Measurements from ENCODE around the gene ESRRG. TPM values are rescaled to one million over a fixed set of nuclear protein-coding genes. Genes with fewer than 3 reads are reported as not detected.

Gene ESRRG
- total and polyA plus RNA-seq, 2 experiments from 2014 or later, result 1.2 to 1.7 TPM

- TF ChIP-seq ETS1 (IDR thresholded peaks at IDR 0.05) (no peak), REST (IDR thresholded peaks at IDR 0.05; ENCODE audit: unreplicated experiment) (no peak), EZH2phosphoT487 (IDR thresholded peaks at IDR 0.05; ENCODE audit: unreplicated experiment) (no peak), ZNF331 (CRISPR knock-in tag; IDR thresholded peaks at IDR 0.05; ENCODE audit: low read depth) (no peak), EZH2 (IDR thresholded peaks at IDR 0.05; ENCODE audit: low read depth, unreplicated experiment) (no peak), CTCF (conservative IDR thresholded peaks at IDR 0.05; ENCODE audit: low read depth in 2 of 2) (no peak), STAT1 (IDR thresholded peaks at IDR 0.05; ENCODE audit: unreplicated experiment) (no peak), CREB1 (CRISPR knock-in tag; IDR thresholded peaks at IDR 0.05; ENCODE audit: low read depth) (no peak), JUNB (IDR thresholded peaks at IDR 0.05; ENCODE audit: unreplicated experiment) (no peak)
These were observed 264.4 kb downstream of the ESRRG start (continued) for GRCh38 chr1:216458812-216459211.

GRCh38 chr1:216457356-216457755, 265.9 kb downstream of the ESRRG start:
- H3K4me3 Mint-ChIP-seq, result no peak overlapping the region
- peak; percentile 8 for DNase-seq (ENCODE audit: low spot score)
- H3K79me2 ChIP-seq (replicated peaks; ENCODE audit: insufficient read depth), result no peaks in the 10 kb centered on the region
- no peaks in the 10 kb centered on the region for H3K36me3 ChIP-seq (ENCODE audit: insufficient read depth)
- H3K27me3 Mint-ChIP-seq (ENCODE audit: insufficient read depth, low read depth, poor library complexity), result peaks cover 3% of the 10 kb centered on the region
- H3K9me2 ChIP-seq (ENCODE audit: insufficient read depth), result peaks cover 4% of the 10 kb centered on the region; the same call in 1 of the 2 replicates
- H3K9me3 Mint-ChIP-seq, result no peaks in the 10 kb centered on the region
- no peak overlapping the region for H3K27ac Mint-ChIP-seq
- H3K27ac ChIP-seq (ENCODE audit: low read depth), result no peak overlapping the region
- H3K4me3 ChIP-seq, result no peak overlapping the region
- H4K20me1 ChIP-seq (replicated peaks; ENCODE audit: insufficient read depth), result no peaks in the 10 kb centered on the region
- no peak overlapping the region for H3K4me2 ChIP-seq
- peaks cover 17% of the 10 kb centered on the region for H3K4me1 Mint-ChIP-seq
- no peak overlapping the region for H2AFZ ChIP-seq
- no peaks in the 10 kb centered on the region for H3K36me3 Mint-ChIP-seq (ENCODE audit: low read depth)
- no peaks in the 10 kb centered on the region for H3K4me1 ChIP-seq (ENCODE audit: insufficient read depth)
- ATAC-seq, result peak; percentile 64
- H3F3A ChIP-seq (replicated peaks; ENCODE audit: low read depth), result no peaks in the 10 kb centered on the region
- H3K27me3 ChIP-seq (ENCODE audit: insufficient read depth), result no peaks in the 10 kb centered on the region
- TF ChIP-seq CREB1 (CRISPR knock-in tag; IDR thresholded peaks at IDR 0.05; ENCODE audit: low read depth) (no peak), ZNF114 (CRISPR knock-in tag; IDR thresholded peaks at IDR 0.05) (no peak), CTCF (conservative IDR thresholded peaks at IDR 0.05; ENCODE audit: low read depth in 2 of 2) (no peak), EZH2phosphoT487 (IDR thresholded peaks at IDR 0.05; ENCODE audit: unreplicated experiment) (no peak)

All from GM23338 (cell line).